ENCODE measurements around the gene ENPP4. TPM values are rescaled to one million over a fixed set of nuclear protein-coding genes. Genes with fewer than 3 reads are reported as not detected.

Gene ENPP4
- total RNA-seq, 1 donor from 2014 or later: 0.26 TPM

DNA sequence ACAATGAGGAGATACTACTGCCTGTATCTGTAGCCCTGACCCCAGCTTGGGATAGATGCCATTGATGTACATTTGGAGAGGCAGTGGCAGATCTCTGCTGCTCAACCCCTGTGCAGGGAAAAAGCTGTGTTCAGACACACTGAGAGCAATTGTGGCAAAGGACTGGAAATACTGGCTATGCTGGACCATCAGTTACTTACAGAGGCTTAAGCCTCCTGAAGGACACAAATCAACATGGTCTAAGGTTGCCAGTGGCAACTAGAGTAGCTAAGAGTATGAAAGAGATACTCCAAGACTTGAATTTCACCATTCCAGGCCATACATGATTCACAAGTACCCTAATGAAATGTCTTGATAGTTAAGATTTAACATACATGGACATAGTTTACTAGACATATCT lies 32.4 kb upstream of the ENPP4 start:
- TF ChIP-seq, protein P1, sequence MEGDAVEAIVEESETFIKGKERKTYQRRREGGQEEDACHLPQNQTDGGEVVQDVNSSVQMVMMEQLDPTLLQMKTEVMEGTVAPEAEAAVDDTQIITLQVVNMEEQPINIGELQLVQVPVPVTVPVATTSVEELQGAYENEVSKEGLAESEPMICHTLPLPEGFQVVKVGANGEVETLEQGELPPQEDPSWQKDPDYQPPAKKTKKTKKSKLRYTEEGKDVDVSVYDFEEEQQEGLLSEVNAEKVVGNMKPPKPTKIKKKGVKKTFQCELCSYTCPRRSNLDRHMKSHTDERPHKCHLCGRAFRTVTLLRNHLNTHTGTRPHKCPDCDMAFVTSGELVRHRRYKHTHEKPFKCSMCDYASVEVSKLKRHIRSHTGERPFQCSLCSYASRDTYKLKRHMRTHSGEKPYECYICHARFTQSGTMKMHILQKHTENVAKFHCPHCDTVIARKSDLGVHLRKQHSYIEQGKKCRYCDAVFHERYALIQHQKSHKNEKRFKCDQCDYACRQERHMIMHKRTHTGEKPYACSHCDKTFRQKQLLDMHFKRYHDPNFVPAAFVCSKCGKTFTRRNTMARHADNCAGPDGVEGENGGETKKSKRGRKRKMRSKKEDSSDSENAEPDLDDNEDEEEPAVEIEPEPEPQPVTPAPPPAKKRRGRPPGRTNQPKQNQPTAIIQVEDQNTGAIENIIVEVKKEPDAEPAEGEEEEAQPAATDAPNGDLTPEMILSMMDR (IDR thresholded peaks at IDR 0.05; ENCODE audit: insufficient read depth, low read length, severe bottlenecking): no peak
- H3K4me3 ChIP-seq (ENCODE audit: low read depth, low read length): no peak overlapping the region
- DNase-seq (ENCODE audit: low read depth): no peak
- no peaks in the 10 kb centered on the region for H3K36me3 ChIP-seq (ENCODE audit: control insufficient read depth, insufficient read depth, low read length)
- no peaks in the 10 kb centered on the region for H3K27me3 ChIP-seq (ENCODE audit: control insufficient read depth, insufficient read depth, low read length)
- FAIRE-seq: no peak

DNA sequence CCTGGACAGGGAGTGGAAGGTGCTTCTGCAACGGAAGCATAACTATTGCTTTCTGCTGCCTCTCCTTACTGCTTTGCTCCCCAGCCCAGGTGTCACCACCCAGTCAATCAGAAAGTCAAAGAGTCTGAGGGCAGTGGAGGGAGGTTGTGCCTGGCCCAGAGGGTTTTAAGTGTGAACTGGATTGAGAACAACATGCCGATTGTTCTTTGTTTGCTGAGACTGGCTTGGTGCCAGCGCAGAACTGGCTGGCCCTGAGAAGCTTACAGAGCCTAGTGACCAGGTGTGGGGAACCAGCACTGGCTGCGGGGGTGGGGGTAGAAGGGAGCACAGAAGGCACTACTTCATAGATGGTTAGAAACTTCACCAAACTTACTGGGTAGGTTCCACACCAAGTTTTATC lies 31.1 kb upstream of the ENPP4 start:
- no peak for DNase-seq (ENCODE audit: low read depth)

DNA sequence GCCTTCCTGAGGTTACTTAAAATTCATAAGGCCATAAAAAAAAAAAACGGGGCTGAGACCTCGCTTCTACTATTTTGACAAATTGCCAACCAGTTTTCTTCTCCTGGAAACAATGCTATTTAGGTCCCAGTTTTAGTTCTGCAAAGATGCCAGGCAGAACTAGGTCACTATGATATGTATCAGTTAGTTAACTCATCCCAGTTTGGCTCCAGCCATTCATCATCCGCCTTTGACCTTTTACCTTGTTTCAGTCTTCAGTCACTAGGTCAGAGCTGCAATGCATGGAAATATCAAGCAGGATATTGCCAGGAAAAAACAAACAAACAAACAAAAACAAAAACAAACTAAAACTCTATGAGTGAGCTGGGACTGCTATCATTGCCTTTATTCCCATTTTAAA lies 29.8 kb upstream of the ENPP4 start:
- DNase-seq (ENCODE audit: low read depth) (no peak), FAIRE-seq (no peak)
- no peaks in the 10 kb centered on the region for H3K27me3 ChIP-seq (ENCODE audit: control insufficient read depth, insufficient read depth, low read length)
- no peaks in the 10 kb centered on the region for H3K36me3 ChIP-seq (ENCODE audit: control insufficient read depth, insufficient read depth, low read length)
- H3K4me3 ChIP-seq (ENCODE audit: low read depth, low read length): no peak overlapping the region
- TF ChIP-seq, protein P1 (IDR thresholded peaks at IDR 0.05; ENCODE audit: insufficient read depth, low read length, severe bottlenecking): no peak

More for the DNA sequence above, 31.1 kb upstream of the ENPP4 start:
- Histone ChIP-seq H3K27me3 (ENCODE audit: control insufficient read depth, insufficient read depth, low read length) (no peaks in the 10 kb centered on the region), H3K4me3 (ENCODE audit: low read depth, low read length) (no peak overlapping the region), H3K36me3 (ENCODE audit: control insufficient read depth, insufficient read depth, low read length) (no peaks in the 10 kb centered on the region)
- TF ChIP-seq, protein P1 (IDR thresholded peaks at IDR 0.05; ENCODE audit: insufficient read depth, low read length, severe bottlenecking): no peak
- FAIRE-seq: peak; percentile 18

DNA sequence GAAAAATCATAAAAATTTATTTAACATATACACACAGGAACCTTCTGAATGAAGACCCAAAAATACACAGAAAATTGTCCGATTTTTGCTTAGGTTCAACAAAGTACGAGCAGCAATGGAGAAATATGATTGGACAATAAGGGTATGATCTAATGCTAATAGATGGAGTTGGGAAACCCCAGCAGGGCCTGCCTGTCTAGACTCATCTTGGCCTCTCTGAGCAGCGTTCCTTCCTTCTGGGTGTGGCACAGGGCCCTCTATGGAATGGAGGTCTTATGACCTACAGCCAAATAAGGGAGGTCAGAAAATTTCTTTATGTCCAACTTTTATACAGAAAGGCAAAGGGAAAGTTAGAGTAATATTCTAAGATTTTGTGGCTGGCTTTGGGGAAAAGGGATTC lies 27.7 kb upstream of the ENPP4 start:
- Histone ChIP-seq H3K27me3 (ENCODE audit: control insufficient read depth, insufficient read depth, low read length) (no peaks in the 10 kb centered on the region), H3K36me3 (ENCODE audit: control insufficient read depth, insufficient read depth, low read length) (no peaks in the 10 kb centered on the region), H3K4me3 (ENCODE audit: low read depth, low read length) (no peak overlapping the region)
- FAIRE-seq (no peak), DNase-seq (ENCODE audit: low read depth) (peak; percentile 41)
- TF ChIP-seq, protein P1 (IDR thresholded peaks at IDR 0.05; ENCODE audit: insufficient read depth, low read length, severe bottlenecking): no peak

DNA sequence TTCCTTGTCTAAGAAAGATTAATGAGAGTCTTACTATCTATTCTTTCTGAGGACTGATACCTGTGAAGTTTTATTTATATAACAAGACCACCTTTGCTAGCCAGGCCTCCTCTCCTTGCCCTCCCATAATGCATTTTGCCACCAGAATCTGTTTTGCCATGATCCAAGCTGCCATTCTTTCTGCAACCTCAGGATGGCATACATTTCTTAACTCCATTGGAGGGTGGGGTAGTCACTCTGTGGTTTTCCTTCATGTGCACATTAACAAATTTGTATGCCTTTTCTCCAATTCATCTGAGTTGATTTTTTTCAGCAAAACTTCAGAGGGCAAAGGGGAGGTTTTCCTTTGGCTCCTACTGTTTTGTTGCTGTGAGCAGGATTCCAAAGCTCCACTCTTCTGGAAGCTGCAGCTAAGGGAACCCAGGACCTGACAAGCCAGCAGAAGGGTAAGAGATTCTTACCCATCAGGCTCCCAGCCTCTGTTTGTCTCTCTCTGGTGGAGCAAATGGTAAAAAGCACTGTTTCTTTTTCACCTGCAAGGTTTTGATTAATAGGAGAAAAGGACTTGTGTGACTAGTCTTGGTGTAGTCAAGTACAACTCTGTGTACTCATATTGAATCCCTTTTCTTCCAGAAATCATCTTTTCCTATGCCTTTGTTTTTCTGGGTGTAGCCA lies 26.2 kb upstream of the ENPP4 start:
- FAIRE-seq (no peak), DNase-seq (ENCODE audit: low read depth) (no peak)
- H3K36me3 ChIP-seq (ENCODE audit: control insufficient read depth, insufficient read depth, low read length): no peaks in the 10 kb centered on the region
- H3K4me3 ChIP-seq (ENCODE audit: low read depth, low read length): no peak overlapping the region
- TF ChIP-seq, protein P1 (IDR thresholded peaks at IDR 0.05; ENCODE audit: insufficient read depth, low read length, severe bottlenecking): no peak
- no peaks in the 10 kb centered on the region for H3K27me3 ChIP-seq (ENCODE audit: control insufficient read depth, insufficient read depth, low read length)

DNA sequence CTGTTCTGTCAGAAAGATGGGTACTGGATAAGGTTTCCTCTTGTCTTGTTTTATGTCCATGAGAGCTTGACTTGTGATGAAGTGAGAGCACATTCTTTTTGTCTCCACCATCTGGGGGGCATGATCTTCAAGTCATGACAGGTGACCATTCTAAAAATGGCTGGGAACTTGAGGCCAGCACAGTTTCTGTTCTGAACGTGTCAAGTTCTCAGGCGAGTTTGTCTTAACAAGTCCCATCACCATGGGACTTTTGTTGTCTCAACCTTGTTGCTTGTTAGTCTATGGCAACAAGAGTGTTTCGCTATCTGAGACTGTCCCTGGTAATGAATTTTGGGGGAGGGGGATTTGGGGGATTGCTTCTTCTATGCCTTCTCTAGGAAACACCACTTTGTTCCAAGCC lies 25.6 kb upstream of the ENPP4 start:
- DNase-seq (ENCODE audit: low read depth): no peak
- FAIRE-seq: no peak
- Histone ChIP-seq H3K36me3 (ENCODE audit: control insufficient read depth, insufficient read depth, low read length) (no peaks in the 10 kb centered on the region), H3K4me3 (ENCODE audit: low read depth, low read length) (no peak overlapping the region), H3K27me3 (ENCODE audit: control insufficient read depth, insufficient read depth, low read length) (no peaks in the 10 kb centered on the region)
- TF ChIP-seq, protein P1 (IDR thresholded peaks at IDR 0.05; ENCODE audit: insufficient read depth, low read length, severe bottlenecking): no peak

Data from bronchial epithelial cell (primary cell).